ENCODE data around the gene CAMTA2.

GRCh38 chr17:4940555-4941318 lies 46.7 kb downstream of the CAMTA2 start:
- TF ChIP-seq HOXA7 (CRISPR knock-in tag; IDR thresholded peaks at IDR 0.05), result 0 out of 2 replicates have a peak, but pooled peaks have one; percentile 31
- TF ChIP-seq SMC3 (IDR thresholded peaks at IDR 0.05), result no peak
- TF ChIP-seq MAX (IDR thresholded peaks at IDR 0.05), result no peak
- TF ChIP-seq RNF2 (IDR thresholded peaks at IDR 0.05; ENCODE audit: borderline replicate concordance, low read depth), result no peak
- TF ChIP-seq RCOR1 (IDR thresholded peaks at IDR 0.05; ENCODE audit: low read depth, low read length), result no peak
- no peak for TF ChIP-seq NPAS2 (CRISPR knock-in tag; IDR thresholded peaks at IDR 0.05; ENCODE audit: borderline replicate concordance)

Measured in A549 (cell line).